ENCODE data around the gene UGDH. TPM values are rescaled to one million over a fixed set of nuclear protein-coding genes. Genes with fewer than 3 reads are reported as not detected.
A peak's percentile ranks its signal among the peaks of the same experiment; 100 is the strongest.

Gene UGDH
- total and polyA plus RNA-seq, 9 of the 15 experiments (the other 6 are each of a cell fraction or from before 2014, with no cell fraction given), result 5.5 to 21.7 (median 16.2) TPM

- Histone ChIP-seq H3K9me1 (ENCODE audit: control insufficient read depth, insufficient read depth, low read length) (no peaks in the 10 kb centered on the region), H3K36me3 (ENCODE audit: control insufficient read depth, insufficient read depth, low read length) (peaks cover 6% of the 10 kb centered on the region; the same call in 1 of the 3 replicates), H3K4me3 (no peak overlapping the region), H3K79me2 (ENCODE audit: control insufficient read depth, insufficient read depth, low read length) (peaks cover 15% of the 10 kb centered on the region), H3K9ac (ENCODE audit: insufficient read depth in 1 of 2, low read depth in 2 of 2, low read length in 2 of 2) (no peak overlapping the region), H3K9me3 (replicated peaks; ENCODE audit: control insufficient read depth, insufficient read depth, low read depth, low read length) (no peaks in the 10 kb centered on the region), H3K27me3 (ENCODE audit: control insufficient read depth in 2 of 2, insufficient read depth in 2 of 2, low read length in 2 of 2) (no peaks in the 10 kb centered on the region), H3K27ac (ENCODE audit: extremely low read depth, low read depth, low read length) (no peak overlapping the region), H2AFZ (ENCODE audit: low read depth, low read length) (no peak overlapping the region), H3K4me1 (replicated peaks in 1 of 2; ENCODE audit: control insufficient read depth in 2 of 2, insufficient read depth in 2 of 2, low read length in 2 of 2) (peaks cover 0 to 4% of the 10 kb centered on the region in 2 experiments; a peak in 3 of 5 replicates), H3K4me2 (ENCODE audit: insufficient read depth, low read length) (no peak overlapping the region), H4K20me1 (replicated peaks; ENCODE audit: control insufficient read depth, insufficient read depth, low read length) (no peaks in the 10 kb centered on the region)
- ChIA-PET CTCF (ENCODE audit: low intra/inter-chr PET ratio) (no interaction called here), POLR2A (no interaction called here)
- in situ Hi-C loops (cut with MboI), result no loop called here
- DNase-seq (ENCODE audit: extremely low read depth in 1 of 4, low spot score in 3 of 4) (no peak), FAIRE-seq (no peak), ATAC-seq (no peak)
- WGBS (ENCODE audit: insufficient coverage, low coverage, missing lambda C conversion rate), result 71% methylated on average over 2 of the region's 2 CpGs
- TF ChIP-seq KDM1A (IDR thresholded peaks at IDR 0.05) (peak; percentile 71 to 80), RFX7 (CRISPR knock-in tag; IDR thresholded peaks at IDR 0.05) (no peak)
- TF ChIP-seq, protein P1, sequence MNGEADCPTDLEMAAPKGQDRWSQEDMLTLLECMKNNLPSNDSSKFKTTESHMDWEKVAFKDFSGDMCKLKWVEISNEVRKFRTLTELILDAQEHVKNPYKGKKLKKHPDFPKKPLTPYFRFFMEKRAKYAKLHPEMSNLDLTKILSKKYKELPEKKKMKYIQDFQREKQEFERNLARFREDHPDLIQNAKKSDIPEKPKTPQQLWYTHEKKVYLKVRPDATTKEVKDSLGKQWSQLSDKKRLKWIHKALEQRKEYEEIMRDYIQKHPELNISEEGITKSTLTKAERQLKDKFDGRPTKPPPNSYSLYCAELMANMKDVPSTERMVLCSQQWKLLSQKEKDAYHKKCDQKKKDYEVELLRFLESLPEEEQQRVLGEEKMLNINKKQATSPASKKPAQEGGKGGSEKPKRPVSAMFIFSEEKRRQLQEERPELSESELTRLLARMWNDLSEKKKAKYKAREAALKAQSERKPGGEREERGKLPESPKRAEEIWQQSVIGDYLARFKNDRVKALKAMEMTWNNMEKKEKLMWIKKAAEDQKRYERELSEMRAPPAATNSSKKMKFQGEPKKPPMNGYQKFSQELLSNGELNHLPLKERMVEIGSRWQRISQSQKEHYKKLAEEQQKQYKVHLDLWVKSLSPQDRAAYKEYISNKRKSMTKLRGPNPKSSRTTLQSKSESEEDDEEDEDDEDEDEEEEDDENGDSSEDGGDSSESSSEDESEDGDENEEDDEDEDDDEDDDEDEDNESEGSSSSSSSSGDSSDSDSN (IDR thresholded peaks at IDR 0.05; ENCODE audit: borderline replicate concordance in 1 of 2, low read depth in 2 of 2, low read length in 2 of 2), result no peak
- no TSS peak for BruUV-seq (replicated peaks)
- intact Hi-C loops (cut with micrococcal nuclease), result no loop called here
Observed at GRCh38 chr4:39522068-39522467, 5.2 kb downstream of the UGDH start.
